Activated CD8-positive, alpha-beta T cell treated with anti-CD3 and anti-CD28 coated beads, Interleukin-2, amount 10 ng/mL, durations not matched to agents 7 days and 5 days (primary cell): ENCODE measurements around the gene TLR9. TPM values are rescaled to one million over a fixed set of nuclear protein-coding genes. Genes with fewer than 3 reads are reported as not detected.

Experiments
- ATAC-seq: fragments of 150-1000 bp; cut with Tn5 transposase; one replicate; pipeline ENCODE4 v1.10.0; 2021; ENCODE audit warnings: moderate library complexity
- CTCF ChIA-PET: fragments of 350-600 bp; sonication (Branson Sonifier 250); formaldehyde crosslinking; loops from one replicate; lab custom pipeline; 2021; ENCODE audit warnings: antibody characterized with exemption; lab: Charles Lee
- POLR2A ChIA-PET: fragments of 350-600 bp; sonication (Branson Sonifier 250); formaldehyde crosslinking; loops from one replicate; lab custom pipeline; 2021; ENCODE audit warnings: antibody characterized with exemption; lab: Charles Lee
- DNase-seq: peaks from one replicate; pipeline ENCODE4 v3.0.0-alpha.2; 2020
- H3K27ac Mint-ChIP-seq: one replicate; pipeline ENCODE4 v1.8.0; 2021; ENCODE audit warnings: mild to moderate bottlenecking, mixed read lengths
- H3K27me3 Mint-ChIP-seq: one replicate; pipeline ENCODE4 v1.8.0; 2021; ENCODE audit warnings: low read depth, mixed read lengths
- H3K36me3 Mint-ChIP-seq: one replicate; pipeline ENCODE4 v1.8.0; 2021; ENCODE audit warnings: low read depth, mixed read lengths
- H3K4me1 Mint-ChIP-seq: one replicate; pipeline ENCODE4 v1.8.0; 2021; ENCODE audit warnings: low read depth, mixed read lengths
- H3K4me3 Mint-ChIP-seq: one replicate; pipeline ENCODE4 v1.8.0; 2021; ENCODE audit warnings: mild to moderate bottlenecking, mixed read lengths
- H3K9me3 Mint-ChIP-seq: one replicate; pipeline ENCODE4 v1.8.0; 2022; ENCODE audit warnings: mixed read lengths; ENCODE audit not compliant: insufficient read depth
- total RNA-seq, 2 experiments: library from RNA; stranded (reverse); gene quantifications; one replicate each; pipeline ENCODE4 v1.2.3, GENCODE V29; 2021

Gene TLR9
- total RNA-seq, 2 experiments from 2014 or later = 0.52 to 0.79 TPM

GRCh38 chr3:52194485-52195290 lies 30.8 kb downstream of the TLR9 start:
- H3K4me1 Mint-ChIP-seq = peaks cover 36% of the 10 kb centered on the region
- H3K27ac Mint-ChIP-seq = no peak overlapping the region
- ChIA-PET POLR2A (no interaction called here), CTCF (no interaction called here)
- no peaks in the 10 kb centered on the region for H3K9me3 Mint-ChIP-seq
- no peak overlapping the region for H3K4me3 Mint-ChIP-seq
- ATAC-seq = no peak
- DNase-seq = no peak
- peaks cover 12% of the 10 kb centered on the region for H3K36me3 Mint-ChIP-seq
- H3K27me3 Mint-ChIP-seq = no peaks in the 10 kb centered on the region

DNA sequence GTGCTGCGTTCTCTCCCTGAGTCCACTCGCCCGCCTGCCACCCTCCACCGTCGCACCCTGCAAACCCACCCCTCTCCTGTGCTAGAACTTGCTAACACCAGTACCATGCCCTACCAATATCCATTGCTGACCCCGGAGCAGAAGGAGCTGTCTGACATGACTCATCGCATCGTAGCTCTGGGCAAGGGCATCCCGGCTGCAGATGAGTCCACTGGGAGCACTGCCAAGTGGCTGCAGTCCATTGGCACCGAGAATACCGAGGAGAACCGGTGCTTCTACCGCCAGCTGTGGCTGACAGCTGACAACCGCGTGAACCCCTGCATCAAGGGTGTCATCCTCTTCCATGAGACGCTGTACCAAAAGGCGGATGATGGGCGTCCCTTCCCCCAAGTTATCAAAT lies 32.4 kb downstream of the TLR9 start:
- ATAC-seq (no peak), DNase-seq (no peak)
- no peak overlapping the region for H3K4me3 Mint-ChIP-seq
- CTCF ChIA-PET = interaction anchor here (0.7 to 0.8 kb wide), 2 partner anchors 27 to 65 kb away, joined by 3 to 4 read pairs; no protein-coding TSS in a partner anchor
- POLR2A ChIA-PET = no interaction called here
- H3K9me3 Mint-ChIP-seq = no peaks in the 10 kb centered on the region
- peaks cover 37% of the 10 kb centered on the region for H3K4me1 Mint-ChIP-seq
- H3K27ac Mint-ChIP-seq = peak overlapping the region; percentile 37
- no peaks in the 10 kb centered on the region for H3K36me3 Mint-ChIP-seq
- H3K27me3 Mint-ChIP-seq = no peaks in the 10 kb centered on the region

- Mint-ChIP-seq H3K9me3 (no peaks in the 10 kb centered on the region), H3K36me3 (no peaks in the 10 kb centered on the region), H3K27ac (peak overlapping the region; percentile 4), H3K4me3 (no peak overlapping the region), H3K27me3 (no peaks in the 10 kb centered on the region), H3K4me1 (peaks cover 26% of the 10 kb centered on the region)
- CTCF ChIA-PET = no interaction called here
- POLR2A ChIA-PET = no interaction called here
- DNase-seq (no peak), ATAC-seq (no peak)
These were observed 33.8 kb downstream of the TLR9 start for GRCh38 chr3:52191663-52192062.

DNA sequence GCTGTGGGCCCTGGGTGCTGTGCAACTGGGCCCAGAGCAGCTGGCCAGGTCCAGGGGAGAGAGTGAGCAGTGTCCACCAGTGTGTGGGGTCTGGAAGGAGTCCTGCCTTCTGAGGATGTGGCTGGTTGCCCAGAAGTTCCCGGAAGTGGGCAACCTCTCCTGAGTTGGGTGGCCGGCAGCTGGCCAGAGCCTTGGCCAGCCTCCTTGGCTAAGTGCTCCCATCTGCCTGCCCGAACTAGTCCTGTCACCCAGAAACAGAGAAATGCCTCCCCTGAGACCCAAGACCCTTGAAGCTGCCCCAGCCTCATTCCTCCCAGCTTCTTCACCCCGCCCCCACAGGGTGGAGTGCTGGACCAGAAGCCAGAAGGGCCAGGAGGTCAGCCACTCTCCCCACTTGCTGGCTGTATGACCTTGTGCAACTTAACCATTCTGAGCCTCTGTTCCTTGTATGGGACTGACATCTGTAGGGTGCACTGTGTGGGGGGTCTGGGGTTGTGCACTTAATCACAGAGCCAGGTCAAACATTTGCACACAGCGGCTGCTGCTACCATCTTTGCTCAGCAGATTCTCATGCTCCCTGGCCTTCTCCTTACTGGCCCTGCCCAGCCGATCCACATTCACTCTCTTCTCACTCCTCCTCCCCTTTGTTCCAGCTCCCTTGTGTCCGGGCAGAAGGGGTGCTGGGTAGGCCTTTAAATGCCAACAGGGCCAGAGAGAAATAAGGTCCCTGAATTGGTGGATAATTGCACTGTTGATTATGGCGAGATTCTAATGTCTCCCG lies 35.0 kb downstream of the TLR9 start:
- peaks cover 17% of the 10 kb centered on the region for H3K4me1 Mint-ChIP-seq
- POLR2A ChIA-PET = no interaction called here
- no peaks in the 10 kb centered on the region for H3K36me3 Mint-ChIP-seq
- ATAC-seq (no peak), DNase-seq (no peak)
- no peaks in the 10 kb centered on the region for H3K9me3 Mint-ChIP-seq
- CTCF ChIA-PET = no interaction called here
- no peak overlapping the region for H3K4me3 Mint-ChIP-seq
- H3K27me3 Mint-ChIP-seq = no peaks in the 10 kb centered on the region
- peak overlapping the region; percentile 50 for H3K27ac Mint-ChIP-seq

DNA sequence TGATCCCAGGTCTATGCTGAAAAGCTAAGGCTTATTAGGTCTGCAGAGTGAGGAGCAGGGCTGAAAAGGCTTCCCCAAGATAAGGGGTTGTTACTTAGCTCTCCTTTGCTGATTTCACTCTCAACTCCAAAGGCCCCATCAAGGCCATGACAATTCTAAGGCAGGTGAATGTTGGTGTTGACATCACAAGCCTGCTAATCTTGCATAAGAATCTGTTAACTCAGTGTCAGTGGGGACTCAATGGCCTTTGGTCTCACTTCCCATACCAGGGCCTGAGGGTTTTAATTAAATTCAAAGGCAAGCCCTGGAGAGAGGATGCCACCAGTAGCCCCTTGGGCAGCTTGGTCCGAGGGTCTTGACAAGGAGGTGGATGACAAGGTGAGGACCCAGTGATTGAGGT lies 36.9 kb downstream of the TLR9 start:
- DNase-seq = no peak
- Mint-ChIP-seq H3K9me3 (no peaks in the 10 kb centered on the region), H3K4me3 (no peak overlapping the region), H3K4me1 (peaks cover 17% of the 10 kb centered on the region), H3K27me3 (no peaks in the 10 kb centered on the region), H3K27ac (no peak overlapping the region), H3K36me3 (no peaks in the 10 kb centered on the region)
- no peak for ATAC-seq
- ChIA-PET POLR2A (interaction anchor here (0.7 kb wide), 1 partner anchor 113 kb away, joined by 3 read pairs; no protein-coding TSS in a partner anchor), CTCF (interaction anchor here (1.0 to 1.5 kb wide), 4 partner anchors 31 to 197 kb away, joined by 3 to 5 read pairs (median 3); partner anchors contain the start of gene DUSP7)

GRCh38 chr3:52186729-52187128 lies 38.7 kb downstream of the TLR9 start:
- H3K4me3 Mint-ChIP-seq = no peak overlapping the region
- no peak for DNase-seq
- no peak overlapping the region for H3K27ac Mint-ChIP-seq
- no peaks in the 10 kb centered on the region for H3K36me3 Mint-ChIP-seq
- H3K27me3 Mint-ChIP-seq = no peaks in the 10 kb centered on the region
- POLR2A ChIA-PET = no interaction called here
- H3K9me3 Mint-ChIP-seq = no peaks in the 10 kb centered on the region
- CTCF ChIA-PET = interaction anchor here (1.0 to 1.5 kb wide), 3 partner anchors 12 to 185 kb away, joined by 4 read pairs; no protein-coding TSS in a partner anchor
- ATAC-seq = no peak
- peaks cover 30% of the 10 kb centered on the region for H3K4me1 Mint-ChIP-seq

GRCh38 chr3:52185837-52186236 lies 39.6 kb downstream of the TLR9 start:
- ATAC-seq = no peak
- H3K27ac Mint-ChIP-seq = no peak overlapping the region

DNA sequence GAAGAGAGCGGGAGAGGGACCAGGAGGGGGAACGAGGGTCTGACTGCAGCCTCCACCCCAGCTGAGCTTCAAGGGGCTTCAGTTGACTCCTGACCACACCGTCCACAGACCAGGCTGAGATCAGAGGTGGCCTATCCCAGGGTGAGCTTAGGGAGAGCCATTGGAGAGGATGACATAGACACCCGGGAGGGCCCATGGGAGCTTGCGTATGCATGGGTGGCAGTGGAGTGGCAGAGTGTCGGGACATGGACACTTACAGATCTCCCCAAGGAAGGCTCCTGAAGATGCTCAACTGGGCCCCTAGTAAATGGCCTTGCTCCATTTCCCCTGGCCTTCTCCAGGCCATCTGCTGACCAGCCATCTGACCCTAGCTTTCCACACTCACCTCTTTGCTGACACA lies 40.1 kb downstream of the TLR9 start:
- Mint-ChIP-seq H3K36me3 (no peaks in the 10 kb centered on the region), H3K27me3 (no peaks in the 10 kb centered on the region), H3K4me3 (no peak overlapping the region), H3K9me3 (no peaks in the 10 kb centered on the region), H3K27ac (no peak overlapping the region), H3K4me1 (peaks cover 35% of the 10 kb centered on the region)
- no peak for DNase-seq
- no peak for ATAC-seq
- ChIA-PET POLR2A (no interaction called here), CTCF (no interaction called here)

More at GRCh38 chr3:52185837-52186236, 39.6 kb downstream of the TLR9 start:
- POLR2A ChIA-PET = no interaction called here
- Mint-ChIP-seq H3K4me1 (peaks cover 35% of the 10 kb centered on the region), H3K36me3 (no peaks in the 10 kb centered on the region), H3K9me3 (no peaks in the 10 kb centered on the region), H3K27me3 (no peaks in the 10 kb centered on the region), H3K4me3 (no peak overlapping the region)
- no peak for DNase-seq
- CTCF ChIA-PET = interaction anchor here (1.0 to 1.5 kb wide), 3 partner anchors 11 to 184 kb away, joined by 4 read pairs; no protein-coding TSS in a partner anchor

DNA sequence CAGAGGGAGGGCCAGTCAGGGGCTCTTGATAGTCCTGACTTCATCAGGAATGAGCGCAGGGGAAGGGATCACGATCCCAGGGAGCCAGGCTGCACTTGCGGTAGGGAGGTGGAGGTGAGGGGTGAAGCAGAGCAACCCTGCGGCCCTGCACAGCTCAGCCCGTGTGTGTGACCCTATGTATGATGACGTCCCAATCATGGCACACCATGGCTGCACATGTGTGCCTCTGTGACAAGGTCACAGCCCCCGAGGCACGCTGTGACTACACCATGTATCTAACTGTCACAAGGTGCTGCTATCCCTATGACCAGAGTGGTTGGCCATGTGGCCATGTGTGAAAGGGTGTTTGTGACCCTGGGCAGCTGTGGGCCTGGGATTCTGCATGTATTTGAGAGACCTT lies 40.8 kb downstream of the TLR9 start:
- H3K9me3 Mint-ChIP-seq = no peaks in the 10 kb centered on the region
- no peak overlapping the region for H3K4me3 Mint-ChIP-seq
- no peaks in the 10 kb centered on the region for H3K36me3 Mint-ChIP-seq
- CTCF ChIA-PET = interaction anchor here (1.1 to 1.2 kb wide), 2 partner anchors 34 to 243 kb away, joined by 3 read pairs; partner anchors contain the start of gene RRP9
- peaks cover 30% of the 10 kb centered on the region for H3K4me1 Mint-ChIP-seq
- no peak overlapping the region for H3K27ac Mint-ChIP-seq
- DNase-seq = no peak
- ATAC-seq = no peak
- POLR2A ChIA-PET = interaction anchor here (1.1 kb wide), 1 partner anchor 243 kb away, joined by 3 read pairs; the partner anchor contains the start of gene RRP9
- no peaks in the 10 kb centered on the region for H3K27me3 Mint-ChIP-seq

- H3K36me3 Mint-ChIP-seq = no peaks in the 10 kb centered on the region
- POLR2A ChIA-PET = interaction anchor here (1.1 kb wide), 1 partner anchor 243 kb away, joined by 3 read pairs; the partner anchor contains the start of gene RRP9
- H3K27ac Mint-ChIP-seq = no peak overlapping the region
- ATAC-seq (no peak), DNase-seq (no peak)
- no peaks in the 10 kb centered on the region for H3K27me3 Mint-ChIP-seq
- no peaks in the 10 kb centered on the region for H3K9me3 Mint-ChIP-seq
- H3K4me3 Mint-ChIP-seq = no peak overlapping the region
- CTCF ChIA-PET = interaction anchor here (0.6 to 1.2 kb wide), 4 partner anchors 35 to 243 kb away, joined by 3 read pairs; partner anchors contain the start of gene RRP9
- H3K4me1 Mint-ChIP-seq = peaks cover 23% of the 10 kb centered on the region
These were observed 41.5 kb downstream of the TLR9 start for GRCh38 chr3:52183786-52184445.

DNA sequence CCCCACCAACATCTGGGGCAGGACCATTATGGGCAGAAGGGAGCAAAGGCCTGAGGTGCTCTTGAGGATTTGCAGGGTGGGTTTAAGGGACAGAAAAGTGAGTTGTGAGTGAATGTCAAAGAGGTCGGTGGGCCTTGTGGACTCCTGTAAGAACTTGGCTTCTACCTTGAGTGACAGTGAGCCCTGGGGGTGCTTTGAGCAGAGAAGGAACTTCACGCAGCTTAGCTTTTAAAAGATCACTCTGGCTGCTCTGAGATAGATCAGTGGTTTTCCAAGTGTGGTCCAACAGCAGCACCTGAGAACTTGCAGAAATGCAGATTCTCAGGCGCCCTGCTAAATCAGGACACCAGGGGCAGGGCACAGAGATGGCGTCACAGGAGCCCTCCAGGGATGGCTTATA lies 42.8 kb downstream of the TLR9 start:
- H3K27ac Mint-ChIP-seq = peak overlapping the region; percentile 63
- DNase-seq (no peak), ATAC-seq (no peak)
- no peaks in the 10 kb centered on the region for H3K9me3 Mint-ChIP-seq
- peaks cover 2% of the 10 kb centered on the region for H3K27me3 Mint-ChIP-seq
- ChIA-PET POLR2A (no interaction called here), CTCF (interaction anchor here (1.1 kb wide), 1 partner anchor 59 kb away, joined by 3 read pairs; no protein-coding TSS in a partner anchor)
- H3K36me3 Mint-ChIP-seq = no peaks in the 10 kb centered on the region
- H3K4me1 Mint-ChIP-seq = peaks cover 17% of the 10 kb centered on the region
- H3K4me3 Mint-ChIP-seq = no peak overlapping the region
